ENCODE measurements around the gene CHKB.

GRCh38 chr22:50531962-50532674 lies 50.5 kb downstream of the CHKB start:
- TF ChIP-seq POLR2A (IDR thresholded peaks at IDR 0.05) (no peak), CTCF (IDR thresholded peaks at IDR 0.05) (no peak)
